ENCODE measurements around the gene BORA.
A peak's percentile ranks its signal among the peaks of the same experiment; 100 is the strongest.
"Not testable (repeated sequence)": the region's sequence is repeated elsewhere in the genome, so short reads cannot be mapped to it uniquely, and the experiment has no call there.

BORA gene

GRCh38 chr13:72727417-72728289, at the start of gene BORA, which contains the start of gene MZT1:
TSS of gene BORA (plus strand) at chr13:72727923. CDS start at chr13:72728941, 1,018 bp downstream.
TSS of gene MZT1 (minus strand) at chr13:72727629. CDS start at chr13:72727602, 27 bp downstream.
- peak; percentile 89 for DNase-seq (ENCODE audit: low spot score)

DNA sequence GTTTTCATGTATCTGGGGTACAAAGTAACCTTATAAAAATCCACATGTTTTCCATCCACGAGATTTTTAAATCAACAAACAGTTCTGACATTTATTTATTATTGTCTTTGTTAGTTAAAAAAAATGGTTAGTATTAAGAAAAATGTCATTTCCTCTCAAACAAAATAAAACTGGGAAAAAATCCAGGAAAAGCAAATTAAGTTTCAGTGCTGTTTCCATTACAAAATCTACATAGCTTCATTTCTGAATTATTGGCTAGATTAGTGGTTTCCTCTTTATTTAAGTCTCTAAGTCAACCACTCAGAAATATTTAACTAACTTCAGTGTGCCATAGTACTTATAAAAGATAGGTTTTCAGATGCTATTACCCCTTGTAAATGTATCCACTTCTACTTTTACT, 49.4 kb upstream of the BORA start:
- no peak for DNase-seq (ENCODE audit: low spot score)

GRCh38 chr13:72680353-72680752, 47.4 kb upstream of the BORA start:
- DNase-seq (ENCODE audit: low spot score): no peak

DNA sequence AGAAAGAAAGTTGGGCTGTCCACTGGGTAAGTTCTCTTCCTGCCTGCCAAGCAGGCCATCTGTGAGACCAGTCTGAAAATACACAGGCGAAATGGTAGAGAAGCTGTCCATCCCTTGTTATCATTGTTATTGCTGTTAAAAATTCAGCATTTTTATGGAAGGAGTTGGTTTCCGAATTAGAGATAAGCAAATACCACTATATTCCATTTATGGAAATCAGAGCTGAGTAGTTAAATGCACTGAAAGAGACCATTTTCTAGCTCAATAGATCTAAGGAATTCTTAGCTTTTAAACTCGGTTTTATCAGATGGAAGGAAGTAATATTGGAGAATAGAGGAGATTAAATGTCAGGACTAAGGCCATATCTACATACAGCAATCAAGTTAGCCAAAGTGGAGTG, 41.0 kb upstream of the BORA start:
- DNase-seq (ENCODE audit: low spot score): no peak

GRCh38 chr13:72689181-72689696, 38.5 kb upstream of the BORA start:
- no peak for DNase-seq (ENCODE audit: low spot score)

- no peak for DNase-seq (ENCODE audit: low spot score)
Measured at GRCh38 chr13:72692884-72693514, 34.7 kb upstream of the BORA start.

DNA sequence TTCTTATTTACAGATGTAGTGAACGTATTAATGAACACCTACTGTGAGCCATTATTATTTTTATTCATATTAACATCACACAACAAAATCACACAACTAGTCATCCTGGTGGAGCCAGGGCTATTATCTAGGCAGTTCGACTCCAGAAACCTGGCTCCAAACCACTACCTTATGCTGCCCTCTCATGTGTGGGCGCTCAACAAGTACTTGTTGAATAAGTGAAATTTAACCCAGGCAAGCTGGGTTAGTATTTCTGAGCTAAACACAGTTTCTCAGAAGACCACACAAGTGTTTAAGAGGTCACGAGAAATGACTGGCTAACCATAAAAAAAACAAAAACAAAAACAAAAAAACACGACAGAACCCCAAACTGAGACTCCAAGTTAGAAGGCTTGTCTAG, 33.9 kb upstream of the BORA start:
- DNase-seq (ENCODE audit: low spot score): no peak

GRCh38 chr13:72694314-72694713, 33.4 kb upstream of the BORA start:
- DNase-seq (ENCODE audit: low spot score): no peak

- DNase-seq (ENCODE audit: low spot score): no peak
Measured at GRCh38 chr13:72696579-72696978, 31.1 kb upstream of the BORA start.

DNA sequence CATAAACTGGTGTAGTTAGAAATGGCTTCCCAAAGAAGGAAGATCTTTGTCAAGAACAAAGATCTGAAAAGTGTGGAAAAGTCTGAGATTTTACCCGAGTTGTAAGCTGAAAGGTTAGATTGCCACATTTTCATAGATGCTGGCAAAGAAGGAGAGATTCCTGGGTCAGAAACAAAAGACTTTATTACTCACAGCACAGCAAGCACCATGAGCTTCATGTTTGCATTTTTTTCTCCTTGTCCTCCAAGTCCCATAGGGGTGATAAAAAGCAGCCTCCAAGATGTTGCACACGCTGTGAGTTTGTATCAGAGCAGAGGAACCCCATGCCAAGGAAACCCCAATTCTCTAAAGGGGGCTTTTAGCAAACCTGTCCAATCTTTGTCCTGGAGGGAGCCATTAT, 29.6 kb upstream of the BORA start:
- no peak for DNase-seq (ENCODE audit: low spot score)

DNA sequence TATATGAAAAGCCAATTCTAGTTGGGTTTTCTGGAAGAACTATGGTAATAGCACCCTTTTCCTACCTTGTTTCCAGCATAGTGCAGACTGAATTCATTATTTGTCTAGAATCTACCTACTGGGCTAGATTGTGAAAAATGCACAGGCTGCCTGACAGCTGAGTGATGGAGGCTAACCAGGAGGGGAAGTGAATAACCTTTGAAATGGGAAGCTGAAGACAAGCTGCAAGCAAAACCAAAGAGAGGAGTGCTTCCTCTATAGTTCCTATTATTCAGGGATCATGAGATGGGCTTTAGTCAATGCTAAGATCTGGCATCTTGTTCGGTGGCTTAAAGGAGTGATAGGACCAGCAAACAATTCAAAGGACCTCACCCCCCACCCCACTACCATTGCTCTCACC, 27.2 kb upstream of the BORA start:
- no peak for DNase-seq (ENCODE audit: low spot score)

DNA sequence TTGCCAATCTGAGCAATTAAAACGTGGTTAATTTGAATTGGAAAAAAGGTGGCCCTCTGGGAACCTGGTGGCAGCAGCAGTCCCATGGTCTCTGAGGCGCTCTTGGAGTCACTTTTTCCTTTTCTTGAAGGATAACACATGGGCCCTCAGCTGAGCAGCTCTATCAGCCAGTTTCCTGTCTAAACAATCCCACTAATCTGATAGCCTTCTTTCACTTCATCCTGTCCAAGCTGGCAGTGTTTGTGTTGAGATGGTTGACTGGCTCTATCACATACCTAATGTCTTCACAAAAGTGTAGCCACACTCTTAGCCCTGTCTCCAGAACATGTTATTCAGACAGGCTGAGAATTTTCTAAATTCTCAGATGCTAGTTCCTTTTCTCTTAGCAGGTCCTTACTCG, 10.9 kb upstream of the BORA start:
- DNase-seq (ENCODE audit: low spot score): no peak

DNA sequence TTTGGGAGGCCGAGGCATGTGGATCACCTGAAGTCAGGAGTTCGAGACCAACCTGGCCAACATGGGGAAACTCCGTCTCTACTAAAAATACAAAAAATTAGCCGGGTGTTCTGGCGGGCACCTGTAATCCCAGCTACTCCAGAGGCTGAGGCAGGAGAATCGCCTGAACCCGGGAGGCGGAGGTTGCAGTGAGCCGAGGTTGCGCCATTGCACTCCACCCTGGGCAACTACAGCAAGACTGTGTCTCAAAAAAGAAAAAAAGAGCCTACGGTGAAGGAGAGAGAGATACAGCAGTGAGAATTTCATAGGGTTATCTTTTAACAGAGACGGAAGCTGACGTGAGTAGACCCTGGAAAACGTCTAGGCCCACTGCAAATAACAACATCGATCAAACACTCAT, 1.5 kb upstream of the BORA start:
- not testable (repeated sequence) for DNase-seq (ENCODE audit: low spot score)

DNA sequence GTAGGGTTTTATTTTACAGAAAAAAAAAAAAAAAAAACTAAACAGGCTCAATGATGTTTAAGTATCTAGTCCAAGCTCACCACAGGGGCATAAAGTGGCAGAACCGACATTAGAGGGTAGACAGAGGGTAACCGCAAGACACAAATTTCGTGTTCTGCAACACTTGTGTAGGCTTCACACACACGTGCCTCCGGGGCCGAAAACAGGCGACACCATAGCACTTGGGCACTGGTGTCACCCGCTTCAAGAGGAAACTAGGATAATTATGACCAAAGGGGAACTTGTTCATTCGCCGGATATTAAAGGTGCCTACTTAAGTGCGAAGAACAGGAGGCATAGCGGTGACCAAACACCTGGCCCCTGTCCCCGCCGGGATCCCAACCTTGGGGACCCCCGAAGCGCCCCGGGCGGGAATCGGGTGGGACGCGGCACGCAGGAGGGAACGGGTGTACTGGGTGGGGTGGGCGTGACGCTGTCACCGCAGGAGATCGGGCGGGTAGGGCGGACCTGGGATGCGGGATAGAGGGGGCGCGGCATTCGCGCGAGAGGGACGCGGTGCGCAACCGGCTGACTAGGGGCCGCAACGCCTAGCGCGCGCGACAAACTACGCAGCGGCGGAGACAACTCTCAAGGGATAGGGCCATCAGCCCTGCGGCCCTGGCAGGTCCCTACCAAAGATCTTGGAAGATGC, 852 bp upstream of the BORA start:
- DNase-seq (ENCODE audit: low spot score): peak; percentile 57

- DNase-seq (ENCODE audit: low spot score): no peak
Measured at GRCh38 chr13:72728290-72728605, 525 bp downstream of the BORA start.

GRCh38 chr13:72737033-72737432, 9.3 kb downstream of the BORA start:
- no peak for DNase-seq (ENCODE audit: low spot score)

DNA sequence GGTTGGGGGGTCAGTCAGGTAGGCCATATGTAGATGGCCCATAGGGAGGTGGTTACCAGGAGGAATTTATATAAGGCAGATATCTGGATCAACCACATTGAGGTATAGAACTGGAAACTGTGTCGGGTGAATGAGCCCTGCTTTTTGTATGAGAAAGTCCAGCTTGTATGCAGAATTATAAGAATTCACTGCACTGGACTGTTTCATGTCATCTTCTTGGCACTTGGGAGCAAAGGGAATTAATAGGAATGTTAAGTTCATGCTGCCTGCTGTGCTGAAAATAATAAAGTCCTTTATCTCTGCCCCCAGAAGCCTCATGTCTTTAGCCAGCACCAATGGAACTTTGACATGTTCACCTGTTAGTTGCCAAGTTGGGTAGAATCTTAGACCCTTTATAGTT, 12.3 kb downstream of the BORA start:
- no peak for DNase-seq (ENCODE audit: low spot score)

GRCh38 chr13:72745260-72745659, 17.5 kb downstream of the BORA start:
- no peak for DNase-seq (ENCODE audit: low spot score)

DNA sequence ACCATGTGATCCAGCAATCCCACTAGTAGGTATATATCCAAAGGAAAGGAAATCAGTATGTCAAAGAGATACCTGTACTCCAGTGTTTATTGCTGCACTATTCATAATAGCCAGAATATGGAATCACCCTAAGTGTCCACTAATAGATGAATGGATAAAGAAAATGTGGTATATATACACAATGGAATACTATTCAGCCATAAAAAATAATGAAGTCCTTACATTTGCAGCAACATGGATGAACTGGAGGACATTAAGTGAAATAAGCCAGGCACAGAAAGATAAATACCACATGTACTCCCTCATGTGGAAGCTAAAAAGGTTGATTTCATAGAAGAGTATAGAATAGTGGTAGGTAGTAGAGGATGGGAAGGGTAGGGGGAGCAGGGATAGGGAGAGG, 23.5 kb downstream of the BORA start:
- no peak for DNase-seq (ENCODE audit: low spot score)

DNA sequence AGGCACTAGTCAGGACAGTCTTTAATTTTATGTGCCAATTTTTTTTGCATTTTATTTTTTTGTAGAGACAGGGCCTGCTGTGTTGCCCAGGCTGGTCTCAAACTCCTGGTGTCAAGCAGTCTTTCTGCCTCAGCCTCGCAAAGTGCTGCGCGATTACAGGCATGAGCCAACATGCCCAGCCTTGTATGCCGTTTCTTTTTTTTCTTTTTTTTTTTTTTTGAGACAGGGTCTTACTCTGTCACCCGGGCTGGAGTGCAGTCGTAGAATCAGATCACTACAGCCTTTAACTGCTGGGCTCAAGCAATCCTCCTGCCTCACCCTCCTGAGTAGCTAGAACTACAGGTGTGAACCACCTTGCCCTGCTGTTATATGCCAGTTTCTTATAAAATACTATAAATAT, 26.4 kb downstream of the BORA start:
- DNase-seq (ENCODE audit: low spot score): no peak

DNA sequence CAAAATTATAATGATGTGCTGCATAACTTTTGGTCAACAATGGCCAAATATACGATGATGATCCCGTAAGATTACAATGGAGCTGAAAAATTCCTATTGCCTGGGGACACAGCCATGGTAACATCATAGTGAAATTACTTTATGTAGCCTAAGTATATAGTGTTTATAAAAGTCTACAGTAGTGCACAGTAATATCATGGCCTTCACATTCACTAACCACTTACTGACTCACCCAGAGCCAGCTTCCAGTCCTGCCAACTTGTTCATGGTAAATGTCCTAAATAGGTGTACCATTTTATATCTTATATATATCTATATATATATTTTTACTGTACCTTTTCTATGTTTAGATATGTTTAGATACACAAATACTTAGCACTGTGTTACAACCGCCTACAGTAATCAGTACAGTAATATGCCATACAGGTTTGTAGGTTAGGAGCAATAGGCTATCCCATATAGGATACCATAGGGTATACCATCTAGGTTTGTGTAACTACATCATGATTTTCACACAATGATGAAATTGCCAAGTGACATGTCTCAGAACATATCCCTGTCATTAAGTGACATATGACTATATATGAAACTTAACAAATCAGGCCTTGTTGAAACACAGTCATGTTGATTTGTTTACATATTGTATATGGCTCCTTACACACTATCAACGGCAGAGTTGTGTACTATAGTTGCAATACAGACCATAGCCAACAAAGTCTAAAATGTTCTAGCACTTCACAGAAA, 30.2 kb downstream of the BORA start:
- no peak for DNase-seq (ENCODE audit: low spot score)

GRCh38 chr13:72760189-72760588, 32.5 kb downstream of the BORA start:
- DNase-seq (ENCODE audit: low spot score): no peak
